Left kidney (tissue), 2 donors: ENCODE measurements around the gene C22orf31. TPM values are rescaled to one million over a fixed set of nuclear protein-coding genes. Genes with fewer than 3 reads are reported as not detected.
A peak's percentile ranks its signal among the peaks of the same experiment; 100 is the strongest.
"Not testable (repeated sequence)": the region's sequence is repeated elsewhere in the genome, so short reads cannot be mapped to it uniquely, and the experiment has no call there.

Experiments used
- DNase-seq: peaks from one replicate; pipeline ENCODE4 v3.0.0-alpha.2; 2013
- polyA plus RNA-seq: library from polyadenylated mRNA; unstranded; fragments of 120-200 nt; gene quantifications from one replicate; pipeline ENCODE4 v1.2.1, GENCODE V29; 2013; ENCODE audit not compliant: insufficient read length

Gene C22orf31
- polyA plus RNA-seq, 1 donor = 1.5 TPM

GRCh38 chr22:29055192-29055830 lies 6.3 kb downstream of the C22orf31 start:
- no peak for DNase-seq

GRCh38 chr22:29054251-29054767 lies 7.3 kb downstream of the C22orf31 start:
- DNase-seq = no peak

DNA sequence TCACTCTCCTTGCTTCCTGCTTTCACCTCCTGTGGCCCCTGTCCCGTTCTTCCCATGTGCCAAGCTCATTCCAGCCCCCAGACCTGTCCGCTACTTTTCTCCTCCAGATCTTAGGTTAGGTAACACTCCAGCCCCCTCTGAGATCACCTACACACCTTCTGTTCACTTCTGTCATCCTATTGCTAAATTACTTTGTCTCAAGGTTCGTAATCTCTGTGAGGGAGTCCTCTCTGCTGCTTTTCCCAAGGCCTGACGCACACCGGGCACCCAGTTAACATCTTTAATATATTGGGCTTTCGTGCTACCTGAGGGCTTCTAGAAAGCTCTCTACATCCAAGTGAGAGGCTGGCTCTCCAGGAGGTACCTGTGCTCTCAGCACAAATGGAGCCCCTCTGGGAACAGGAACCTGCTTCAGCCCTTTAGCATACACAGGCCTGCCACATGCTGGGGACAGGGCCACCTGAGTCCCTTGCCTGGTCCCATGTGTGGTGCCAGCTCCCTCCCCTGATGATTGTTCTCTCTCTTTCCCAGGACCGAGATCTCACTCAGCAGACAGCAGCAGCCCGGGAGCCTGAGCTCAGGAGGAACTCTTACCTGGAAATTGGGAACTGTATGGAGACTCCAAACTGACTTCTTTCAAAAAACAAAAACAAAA lies 8.5 kb downstream of the C22orf31 start:
- no peak for DNase-seq

- DNase-seq = no peak
Measured at GRCh38 chr22:29050457-29050856, 11.2 kb downstream of the C22orf31 start.

DNA sequence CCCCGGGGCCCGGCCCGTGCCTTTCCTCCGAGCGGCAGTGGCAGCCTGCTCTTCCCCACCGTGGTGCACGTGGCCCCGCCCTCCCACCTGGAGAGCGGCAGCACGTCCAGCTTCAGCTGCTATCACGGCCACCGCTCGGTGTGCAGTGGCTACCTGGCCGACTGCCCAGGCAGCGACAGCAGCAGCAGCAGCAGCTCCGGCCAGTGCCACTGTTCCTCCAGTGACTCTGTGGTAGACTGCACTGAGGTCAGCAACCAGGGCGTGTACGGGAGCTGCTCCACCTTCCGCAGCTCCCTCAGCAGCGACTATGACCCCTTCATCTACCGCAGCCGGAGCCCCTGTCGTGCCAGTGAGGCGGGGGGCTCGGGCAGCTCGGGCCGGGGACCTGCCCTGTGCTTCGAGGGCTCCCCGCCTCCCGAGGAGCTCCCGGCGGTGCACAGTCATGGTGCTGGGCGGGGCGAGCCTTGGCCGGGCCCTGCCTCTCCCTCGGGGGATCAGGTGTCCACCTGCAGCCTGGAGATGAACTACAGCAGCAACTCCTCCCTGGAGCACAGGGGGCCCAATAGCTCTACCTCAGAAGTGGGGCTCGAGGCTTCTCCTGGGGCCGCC lies 11.9 kb downstream of the C22orf31 start:
- no peak for DNase-seq

DNA sequence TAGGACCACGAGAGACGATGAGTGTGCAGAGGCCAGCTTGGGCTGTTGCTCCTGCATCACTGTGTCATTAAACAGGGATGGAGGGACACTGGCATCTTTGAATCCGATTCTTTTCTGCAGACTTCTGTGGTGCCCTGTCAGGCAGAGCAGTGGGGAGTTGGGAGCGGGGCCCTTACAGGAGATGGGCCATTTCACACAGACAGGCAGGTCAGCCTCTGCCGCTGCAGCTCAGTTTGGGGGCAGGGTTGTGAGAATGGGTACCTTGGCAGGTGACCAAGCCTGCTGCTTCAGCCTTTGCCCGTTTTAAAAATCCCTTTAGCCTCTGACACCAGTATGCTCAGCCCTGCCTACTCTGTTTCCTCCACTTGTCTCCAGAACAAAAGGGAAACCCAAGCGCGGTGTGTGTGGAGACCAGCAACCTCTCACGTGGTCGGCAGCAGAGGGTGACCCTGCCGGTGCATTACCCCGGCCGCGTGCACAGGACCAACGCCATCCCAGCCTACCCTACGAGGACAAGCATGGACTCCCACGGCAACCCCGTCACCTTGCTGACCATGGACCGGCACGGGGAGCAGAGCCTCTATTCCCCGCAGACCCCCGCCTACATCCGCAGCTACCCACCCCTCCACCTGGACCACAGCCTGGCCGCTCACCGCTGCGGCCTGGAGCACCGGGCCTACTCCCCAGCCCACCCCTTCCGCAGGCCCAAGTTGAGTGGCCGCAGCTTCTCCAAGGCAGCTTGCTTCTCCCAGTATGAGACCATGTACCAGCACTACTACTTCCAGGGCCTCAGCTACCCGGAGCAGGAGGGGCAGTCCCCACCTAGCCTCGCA lies 12.6 kb downstream of the C22orf31 start:
- no peak for DNase-seq

DNA sequence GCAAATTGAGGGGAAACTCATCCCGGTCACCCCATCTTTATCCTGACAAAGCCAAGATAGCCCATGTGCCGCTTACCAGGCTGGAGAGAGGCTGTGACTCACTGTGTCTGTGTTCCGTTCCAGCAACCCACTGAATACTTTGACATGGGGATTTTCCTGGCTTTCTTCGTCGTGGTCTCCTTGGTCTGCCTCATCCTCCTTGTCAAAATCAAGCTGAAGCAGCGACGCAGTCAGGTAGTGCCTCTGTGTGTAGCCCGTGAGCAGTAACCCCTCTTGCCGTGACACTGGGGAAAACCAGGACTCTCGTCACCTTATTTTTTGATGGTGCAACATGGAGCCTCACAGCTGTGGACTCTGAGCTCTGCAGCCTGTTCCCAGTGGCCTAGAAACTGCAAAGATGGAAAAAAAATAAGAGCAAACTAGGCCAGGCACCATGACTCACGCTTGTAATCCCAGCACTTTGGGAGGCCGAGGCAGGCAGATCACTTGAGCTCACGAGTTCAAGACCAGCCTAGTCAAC lies 16.9 kb downstream of the C22orf31 start:
- DNase-seq = no peak

DNA sequence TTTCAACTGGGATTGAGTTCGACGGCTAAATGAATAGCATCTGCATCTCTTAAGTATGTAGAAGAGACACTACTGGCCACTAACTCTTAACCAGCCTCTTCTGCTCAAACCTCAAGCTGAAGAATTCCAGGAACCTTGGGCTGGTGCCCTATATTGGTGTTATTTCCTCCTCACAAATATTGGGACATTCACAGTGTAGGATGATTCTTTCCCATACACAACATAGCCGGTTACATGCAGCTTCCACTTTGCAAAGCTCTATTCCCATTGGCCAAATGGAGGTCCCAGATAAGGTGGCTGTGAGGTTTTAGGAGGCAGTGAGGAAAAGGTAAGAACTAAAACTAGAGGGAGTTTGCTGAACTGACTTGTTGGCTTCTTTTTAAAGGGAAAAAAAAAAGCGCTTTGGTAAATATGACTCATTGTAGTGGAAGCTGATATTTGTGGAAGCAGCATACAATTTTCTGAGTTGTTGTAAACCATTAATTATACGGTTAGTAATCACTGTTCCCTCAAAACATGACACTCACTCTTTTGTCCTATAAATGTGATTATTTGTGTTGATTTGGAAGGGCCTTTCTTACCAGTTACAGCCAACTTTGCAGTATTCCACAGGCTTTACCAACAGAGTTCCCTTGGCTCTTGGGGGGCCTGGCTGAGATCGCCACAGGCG lies 17.6 kb downstream of the C22orf31 start:
- DNase-seq = no peak

DNA sequence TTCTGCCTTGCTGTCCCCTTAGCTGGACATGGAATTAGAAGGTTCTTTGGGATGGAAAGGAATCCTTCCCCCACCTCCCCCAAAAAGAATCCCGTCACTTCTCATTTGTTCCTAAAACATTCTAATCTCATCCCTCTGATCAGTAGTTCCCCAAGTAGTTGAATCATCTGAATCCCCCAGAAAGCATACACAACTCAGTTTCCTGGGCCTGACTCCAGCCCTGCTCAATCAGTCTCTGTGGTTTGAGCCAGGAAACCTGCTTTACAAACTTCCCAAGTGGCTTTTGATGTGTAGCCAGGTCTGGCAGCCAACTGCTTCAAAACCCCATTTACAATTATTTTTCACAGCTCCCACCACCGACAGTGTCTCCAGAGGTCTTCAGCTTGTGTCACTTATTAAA lies 20.2 kb downstream of the C22orf31 start:
- no peak for DNase-seq

DNA sequence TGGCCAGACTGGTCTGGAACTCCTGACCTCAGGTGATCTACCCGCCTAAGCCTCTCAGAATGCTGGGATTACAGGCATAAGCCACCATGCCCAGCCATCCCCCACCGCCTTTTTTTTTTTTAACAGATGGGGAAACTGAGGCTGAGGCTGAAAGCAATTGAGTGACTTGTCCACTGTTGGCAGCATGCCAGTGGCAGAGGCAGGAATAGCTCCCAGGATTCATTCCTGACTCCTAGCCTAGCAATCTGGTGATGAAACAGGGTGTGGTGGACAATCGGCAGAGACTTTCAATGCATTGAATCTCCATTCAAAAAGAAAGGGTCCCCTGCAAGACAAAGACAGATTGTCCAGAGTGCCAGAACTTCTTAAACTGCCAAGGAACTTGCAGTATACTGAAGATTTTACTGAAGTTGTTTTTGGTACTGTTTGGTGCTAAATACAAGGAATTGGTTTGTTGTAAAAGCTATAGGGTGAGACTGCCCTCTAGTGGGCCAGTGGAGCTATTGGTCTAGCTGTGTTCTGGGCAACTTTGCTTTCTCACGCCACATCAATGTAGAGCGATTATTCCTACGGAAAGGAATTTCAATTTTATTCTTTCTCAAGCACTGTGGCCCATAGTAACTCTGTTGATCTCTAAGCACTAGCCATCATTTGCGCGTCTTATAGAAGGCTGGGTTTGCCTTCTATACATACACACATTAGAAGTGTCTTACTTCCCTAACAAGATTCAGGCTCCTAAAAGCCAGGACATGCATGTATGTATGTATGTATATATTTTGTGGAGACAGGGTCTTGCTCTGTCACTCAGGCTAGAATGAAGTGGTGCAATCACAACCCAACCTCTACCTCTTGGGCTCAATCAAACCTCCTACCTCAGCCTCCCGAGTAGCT lies 21.0 kb downstream of the C22orf31 start:
- peak; percentile 80 for DNase-seq

DNA sequence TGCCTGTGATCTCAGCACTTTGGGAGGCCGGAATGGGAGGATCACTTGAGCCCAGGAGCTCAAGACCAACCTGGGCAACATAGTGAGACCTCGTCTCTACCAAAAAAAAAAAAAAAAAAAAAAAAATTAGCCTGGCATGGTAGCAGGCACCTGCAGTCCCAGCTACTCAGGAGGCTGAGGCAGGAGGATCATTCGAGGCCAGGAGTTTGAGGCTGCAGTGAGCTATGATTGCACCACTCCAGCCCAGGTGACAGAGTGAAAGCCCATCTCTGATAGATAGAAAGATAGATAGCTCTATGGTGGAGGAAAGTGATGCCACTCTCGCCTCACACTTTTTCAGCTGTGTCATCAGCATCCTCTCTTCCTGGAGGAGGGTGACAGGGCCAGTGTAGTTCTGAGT lies 21.9 kb downstream of the C22orf31 start:
- not testable (repeated sequence) for DNase-seq

DNA sequence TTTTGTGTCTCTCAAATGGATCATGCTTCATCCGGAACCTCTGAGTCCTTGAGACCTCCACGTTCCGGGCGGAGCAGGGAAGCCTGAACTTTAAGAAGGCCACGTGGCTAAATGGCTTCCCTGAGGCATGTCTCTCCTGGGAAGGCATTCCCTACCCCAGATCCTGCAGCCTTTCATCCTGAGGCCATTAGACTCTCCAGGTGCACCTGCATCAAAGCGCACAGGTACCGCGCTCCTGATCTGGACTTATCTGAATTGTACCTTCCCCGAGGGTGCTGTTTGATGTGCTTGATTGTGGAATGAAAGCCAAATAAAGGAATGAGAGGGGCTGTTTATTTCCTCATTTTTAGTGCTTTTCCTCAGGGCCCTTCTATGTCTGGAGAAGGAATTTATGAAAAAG lies 22.5 kb downstream of the C22orf31 start:
- DNase-seq = no peak

- DNase-seq = no peak
Measured at GRCh38 chr22:29037340-29037932, 24.2 kb downstream of the C22orf31 start.

- DNase-seq = no peak
Measured at GRCh38 chr22:29032584-29032983, 29.0 kb downstream of the C22orf31 start.

DNA sequence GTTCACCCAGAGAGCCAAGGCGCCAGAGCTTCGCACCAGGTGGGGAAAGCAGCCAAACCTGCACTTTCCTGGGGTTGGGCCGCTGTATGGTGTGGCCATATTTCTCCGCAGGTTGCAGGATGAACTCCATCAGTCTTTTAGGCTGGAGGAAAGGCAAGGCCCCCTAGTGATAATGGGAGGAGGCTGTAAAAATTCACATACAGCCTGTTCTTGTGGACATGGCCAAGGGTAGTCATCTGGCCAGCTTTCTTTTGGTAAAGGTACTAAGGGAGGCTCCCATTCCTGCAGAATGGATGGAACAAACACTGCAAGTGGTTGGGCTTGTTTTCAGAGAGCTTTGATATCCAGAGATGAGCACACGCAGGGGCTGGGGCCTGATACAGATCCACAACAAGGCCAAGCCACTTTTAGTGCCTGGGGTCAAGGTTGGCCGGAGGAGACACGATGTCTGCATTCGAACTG lies 29.6 kb downstream of the C22orf31 start:
- no peak for DNase-seq

DNA sequence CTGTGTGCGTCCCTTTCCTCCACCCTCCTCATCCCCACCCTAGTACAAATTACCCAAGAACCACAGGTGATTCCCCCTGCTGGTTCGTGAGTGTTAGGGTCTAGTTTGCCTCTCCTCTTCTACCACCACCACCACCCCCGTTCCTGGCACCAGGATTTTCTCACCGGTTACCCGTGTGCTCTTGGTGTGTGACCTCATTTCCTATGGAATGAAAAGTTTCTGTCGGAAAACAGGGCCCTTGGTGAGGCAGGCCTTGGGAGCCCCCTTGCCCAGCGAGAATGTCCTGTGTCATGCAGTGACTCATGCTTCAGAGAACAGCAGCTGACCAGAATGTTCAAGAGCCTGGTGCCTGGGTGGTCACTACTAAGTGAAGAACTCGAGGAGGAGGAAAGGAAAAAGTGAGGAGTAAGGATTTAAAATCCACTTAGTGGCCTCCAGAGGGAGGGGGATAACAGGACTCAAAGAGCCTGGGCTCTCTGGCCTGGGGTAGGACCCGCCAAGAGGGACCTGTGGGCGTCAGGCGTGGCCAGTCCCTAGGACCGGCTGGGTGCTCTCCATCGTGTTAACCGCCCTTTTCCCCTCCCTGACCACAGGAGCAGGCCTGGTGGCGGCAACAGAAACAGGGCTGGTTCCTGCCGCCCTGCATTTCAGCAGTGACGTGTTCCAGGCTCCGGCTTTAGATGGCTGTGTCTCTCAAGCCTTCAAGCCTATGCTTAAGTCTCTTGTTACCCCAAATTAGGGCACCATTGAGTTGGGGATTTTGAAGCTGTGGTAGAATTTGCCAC lies 30.2 kb downstream of the C22orf31 start:
- peak; percentile 75 for DNase-seq

DNA sequence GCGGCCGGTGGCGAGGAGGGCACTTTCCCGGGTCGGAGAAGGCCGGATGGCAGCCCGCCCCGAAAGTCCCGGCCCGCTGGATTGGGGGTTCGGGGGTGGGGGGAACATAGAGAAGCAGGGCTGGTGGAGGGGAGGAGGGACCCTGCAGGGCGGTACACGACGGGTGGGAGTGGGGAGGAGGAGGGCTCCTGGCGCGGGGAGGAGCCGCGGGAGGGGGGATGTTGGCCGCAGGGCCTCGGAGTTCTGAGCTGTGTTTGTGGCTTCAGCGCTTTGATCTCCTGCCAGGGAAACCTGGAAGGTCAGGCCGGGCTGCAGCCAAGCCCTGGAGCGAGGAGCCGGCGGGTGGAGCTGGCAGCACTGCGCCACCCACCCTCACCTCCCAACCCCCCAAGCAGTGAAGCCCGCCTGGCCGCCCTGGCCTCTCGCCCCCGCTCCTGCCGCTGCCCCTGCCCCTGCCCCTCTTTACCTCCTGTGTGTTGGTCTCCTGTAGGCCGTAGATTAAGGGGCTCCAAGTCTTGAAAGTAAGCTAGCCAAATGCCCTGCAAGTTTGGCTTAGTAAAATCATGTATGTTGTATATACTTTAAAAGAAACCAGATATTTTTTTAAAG lies 30.9 kb downstream of the C22orf31 start:
- DNase-seq = peak; percentile 91

- no peak for DNase-seq
Measured at GRCh38 chr22:29030016-29030617, 31.5 kb downstream of the C22orf31 start.
